Kidney epithelial cell (primary cell): ENCODE results near the gene PCSK2. TPM values are rescaled to one million over a fixed set of nuclear protein-coding genes. Genes with fewer than 3 reads are reported as not detected.

Experiments
- DNase-seq: peaks from one replicate; pipeline ENCODE4 v3.0.0-alpha.2; 2010; ENCODE audit warnings: low read depth
- H3K27me3 ChIP-seq: 2 replicates; pipeline ENCODE4 v1.6.0; 2011; ENCODE audit warnings: low read length; ENCODE audit not compliant: control insufficient read depth, insufficient read depth
- H3K36me3 ChIP-seq: 2 replicates; pipeline ENCODE4 v1.5.1; 2011; ENCODE audit warnings: low read length; ENCODE audit not compliant: control insufficient read depth, insufficient read depth
- H3K4me3 ChIP-seq: 2 replicates; pipeline ENCODE4 v1.5.1; 2011; ENCODE audit warnings: low read depth, mild to moderate bottlenecking, control low read depth, low read length
- total RNA-seq: library from RNA; depleted of rRNA; stranded (reverse); fragments of >200 nt; gene quantifications from 2 replicates; pipeline ENCODE4 v1.2.3, GENCODE V29; 2015
- TF ChIP-seq, protein P1 (sequence below): IDR thresholded peaks from 2 replicates; pipeline ENCODE4 v1.5.1; 2011; ENCODE audit warnings: mild to moderate bottlenecking, moderate library complexity, low read length, control low read depth, inconsistent platforms; ENCODE audit not compliant: insufficient read depth, poor library complexity, severe bottlenecking

PCSK2 gene
- total RNA-seq, 1 donor from 2014 or later = 0.04 TPM

- Histone ChIP-seq H3K4me3 (no peak overlapping the region), H3K27me3 (peaks cover 2% of the 10 kb centered on the region), H3K36me3 (no peaks in the 10 kb centered on the region)
- TF ChIP-seq, protein P1, sequence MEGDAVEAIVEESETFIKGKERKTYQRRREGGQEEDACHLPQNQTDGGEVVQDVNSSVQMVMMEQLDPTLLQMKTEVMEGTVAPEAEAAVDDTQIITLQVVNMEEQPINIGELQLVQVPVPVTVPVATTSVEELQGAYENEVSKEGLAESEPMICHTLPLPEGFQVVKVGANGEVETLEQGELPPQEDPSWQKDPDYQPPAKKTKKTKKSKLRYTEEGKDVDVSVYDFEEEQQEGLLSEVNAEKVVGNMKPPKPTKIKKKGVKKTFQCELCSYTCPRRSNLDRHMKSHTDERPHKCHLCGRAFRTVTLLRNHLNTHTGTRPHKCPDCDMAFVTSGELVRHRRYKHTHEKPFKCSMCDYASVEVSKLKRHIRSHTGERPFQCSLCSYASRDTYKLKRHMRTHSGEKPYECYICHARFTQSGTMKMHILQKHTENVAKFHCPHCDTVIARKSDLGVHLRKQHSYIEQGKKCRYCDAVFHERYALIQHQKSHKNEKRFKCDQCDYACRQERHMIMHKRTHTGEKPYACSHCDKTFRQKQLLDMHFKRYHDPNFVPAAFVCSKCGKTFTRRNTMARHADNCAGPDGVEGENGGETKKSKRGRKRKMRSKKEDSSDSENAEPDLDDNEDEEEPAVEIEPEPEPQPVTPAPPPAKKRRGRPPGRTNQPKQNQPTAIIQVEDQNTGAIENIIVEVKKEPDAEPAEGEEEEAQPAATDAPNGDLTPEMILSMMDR = no peak
- DNase-seq = no peak
Observed at GRCh38 chr20:17495826-17496225, 269.0 kb downstream of the PCSK2 start.

DNA sequence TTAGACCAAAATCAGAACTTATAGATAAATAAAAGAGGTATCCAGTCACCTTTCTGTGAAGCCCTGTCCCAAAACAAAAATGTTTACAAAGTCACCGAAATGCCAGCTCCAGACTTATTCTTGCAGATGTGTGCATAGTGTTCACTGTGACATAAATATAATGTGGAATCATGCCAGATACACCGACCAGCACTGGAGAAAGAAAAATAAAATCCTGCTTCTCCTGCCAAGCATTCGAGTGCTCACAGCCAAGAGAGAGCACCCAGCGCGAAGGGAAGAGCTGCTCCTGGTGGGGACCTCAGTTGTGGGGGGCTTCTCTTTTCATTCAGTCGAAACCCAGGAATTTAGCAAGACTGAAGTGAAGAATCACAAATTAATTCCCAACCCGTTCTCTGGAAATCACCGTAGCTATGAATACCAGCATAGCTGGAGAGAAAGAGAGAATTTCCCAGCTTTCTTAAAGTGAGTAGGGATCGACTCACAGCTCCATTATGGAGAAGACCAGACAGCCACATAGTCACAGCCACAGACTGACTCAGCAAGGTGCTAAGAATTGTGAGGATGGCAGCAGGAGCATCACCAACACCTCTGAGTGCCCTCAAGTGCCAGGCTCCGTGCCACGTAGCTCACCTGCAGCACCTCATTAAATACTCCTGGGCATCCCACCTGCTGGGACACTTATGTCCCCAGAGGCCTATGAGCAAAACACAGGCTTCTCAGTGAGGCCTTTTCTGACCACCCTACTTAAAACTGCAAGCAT, 271.2 kb downstream of the PCSK2 start:
- TF ChIP-seq, protein P1 = no peak
- Histone ChIP-seq H3K27me3 (peaks cover 2% of the 10 kb centered on the region), H3K36me3 (no peaks in the 10 kb centered on the region), H3K4me3 (no peak overlapping the region)
- DNase-seq = no peak

DNA sequence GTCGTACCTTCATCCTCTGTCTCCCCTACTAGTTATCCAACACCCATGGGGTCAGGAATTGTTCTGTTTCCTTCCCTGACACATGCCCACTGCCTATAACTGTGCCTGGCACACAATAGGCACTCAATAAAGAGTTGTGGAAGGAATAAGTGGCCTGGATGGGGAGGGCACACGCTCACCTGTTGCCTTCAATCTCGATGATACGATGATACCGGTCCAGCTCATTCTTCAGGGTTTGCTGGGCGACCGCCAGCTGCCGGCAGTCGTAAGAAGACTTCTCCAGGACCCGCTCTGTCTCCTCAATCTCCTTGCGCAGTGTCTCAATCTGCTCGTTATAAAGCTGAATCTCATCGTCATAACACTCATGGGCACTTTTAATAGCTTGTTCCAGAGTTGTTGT, 271.8 kb downstream of the PCSK2 start:
- TF ChIP-seq, protein P1 = no peak
- H3K27me3 ChIP-seq = peaks cover 2% of the 10 kb centered on the region
- no peaks in the 10 kb centered on the region for H3K36me3 ChIP-seq
- no peak for DNase-seq
- H3K4me3 ChIP-seq = no peak overlapping the region

DNA sequence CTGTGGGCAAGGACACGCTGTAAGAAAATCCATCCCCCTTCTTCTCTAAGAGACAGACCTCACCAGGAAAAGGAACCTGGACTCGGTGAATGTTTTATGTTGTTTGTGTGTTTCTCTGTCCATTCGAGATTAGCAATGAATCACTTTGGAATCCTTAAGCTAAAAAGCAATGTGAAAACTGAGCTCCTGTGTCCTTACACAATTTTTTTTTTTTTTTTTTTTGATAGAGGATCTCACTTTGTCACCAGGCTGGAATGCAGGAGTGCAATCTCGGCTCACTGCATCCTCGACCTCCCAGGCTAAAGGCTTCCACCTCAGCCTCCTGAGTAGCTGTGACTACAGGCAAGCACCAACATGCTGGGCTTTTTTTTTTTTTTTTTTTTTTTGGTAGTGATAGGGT, 272.2 kb downstream of the PCSK2 start:
- H3K36me3 ChIP-seq = no peaks in the 10 kb centered on the region
- H3K27me3 ChIP-seq = peaks cover 2% of the 10 kb centered on the region
- no peak for DNase-seq
- H3K4me3 ChIP-seq = no peak overlapping the region
- TF ChIP-seq, protein P1 = no peak

- Histone ChIP-seq H3K36me3 (no peaks in the 10 kb centered on the region), H3K27me3 (peaks cover 2% of the 10 kb centered on the region), H3K4me3 (no peak overlapping the region)
- TF ChIP-seq, protein P1 = no peak
- DNase-seq = no peak
Observed at GRCh38 chr20:17500271-17500670, 273.4 kb downstream of the PCSK2 start.

- no peak overlapping the region for H3K4me3 ChIP-seq
- TF ChIP-seq, protein P1 = no peak
- no peak for DNase-seq
- H3K36me3 ChIP-seq = no peaks in the 10 kb centered on the region
- peaks cover 2% of the 10 kb centered on the region for H3K27me3 ChIP-seq
Observed at GRCh38 chr20:17500826-17501225, 274.0 kb downstream of the PCSK2 start.
